ENCODE results near the gene ASTN2. TPM values are rescaled to one million over a fixed set of nuclear protein-coding genes. Genes with fewer than 3 reads are reported as not detected.

ASTN2 gene
- polyA plus RNA-seq, 1 donor from 2014 or later, result 6.8 TPM

DNA sequence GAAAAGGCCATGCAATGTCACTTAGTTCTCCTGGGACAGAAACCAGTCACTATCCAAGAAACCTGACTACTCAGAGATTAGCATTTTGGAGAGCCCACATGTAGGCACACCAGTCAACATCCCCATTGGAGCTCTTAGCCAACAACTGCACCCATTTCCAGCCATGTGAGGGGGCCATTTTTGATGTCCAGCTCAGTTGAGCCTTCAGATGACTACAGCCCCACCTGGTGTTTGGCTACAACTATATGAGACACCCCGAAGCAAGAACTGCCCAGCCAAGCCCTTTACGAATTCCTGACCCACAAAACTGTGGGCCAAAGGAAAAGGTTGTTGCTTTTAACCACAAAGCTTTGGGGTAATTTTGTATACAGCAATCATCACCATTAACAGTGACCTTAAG, 300.1 kb downstream of the ASTN2 start:
- Histone ChIP-seq H2AFZ (ENCODE audit: low read depth, low read length) (no peak overlapping the region), H3F3A (ENCODE audit: insufficient read depth, low read length, poor library complexity, severe bottlenecking) (no peaks in the 10 kb centered on the region), H3K79me2 (replicated peaks; ENCODE audit: insufficient read depth, low read length) (no peaks in the 10 kb centered on the region), H3K4me3 (ENCODE audit: low read length) (no peak overlapping the region), H3K4me2 (ENCODE audit: low read length) (no peak overlapping the region), H3K36me3 (ENCODE audit: insufficient read depth, low read length) (no peaks in the 10 kb centered on the region), H3K9me2 (ENCODE audit: insufficient read depth, low read length) (no peaks in the 10 kb centered on the region), H3K9ac (ENCODE audit: low read length) (no peak overlapping the region), H3K9me3 (ENCODE audit: low read length) (no peaks in the 10 kb centered on the region), H3K27me3 (ENCODE audit: insufficient read depth, low read depth, low read length) (no peaks in the 10 kb centered on the region), H3K27ac (ENCODE audit: low read length) (no peak overlapping the region), H4K20me1 (ENCODE audit: insufficient read depth) (no peaks in the 10 kb centered on the region)
- no peak for TF ChIP-seq TAF1 (IDR thresholded peaks at IDR 0.05; ENCODE audit: low read depth)
- TF ChIP-seq, protein P1, sequence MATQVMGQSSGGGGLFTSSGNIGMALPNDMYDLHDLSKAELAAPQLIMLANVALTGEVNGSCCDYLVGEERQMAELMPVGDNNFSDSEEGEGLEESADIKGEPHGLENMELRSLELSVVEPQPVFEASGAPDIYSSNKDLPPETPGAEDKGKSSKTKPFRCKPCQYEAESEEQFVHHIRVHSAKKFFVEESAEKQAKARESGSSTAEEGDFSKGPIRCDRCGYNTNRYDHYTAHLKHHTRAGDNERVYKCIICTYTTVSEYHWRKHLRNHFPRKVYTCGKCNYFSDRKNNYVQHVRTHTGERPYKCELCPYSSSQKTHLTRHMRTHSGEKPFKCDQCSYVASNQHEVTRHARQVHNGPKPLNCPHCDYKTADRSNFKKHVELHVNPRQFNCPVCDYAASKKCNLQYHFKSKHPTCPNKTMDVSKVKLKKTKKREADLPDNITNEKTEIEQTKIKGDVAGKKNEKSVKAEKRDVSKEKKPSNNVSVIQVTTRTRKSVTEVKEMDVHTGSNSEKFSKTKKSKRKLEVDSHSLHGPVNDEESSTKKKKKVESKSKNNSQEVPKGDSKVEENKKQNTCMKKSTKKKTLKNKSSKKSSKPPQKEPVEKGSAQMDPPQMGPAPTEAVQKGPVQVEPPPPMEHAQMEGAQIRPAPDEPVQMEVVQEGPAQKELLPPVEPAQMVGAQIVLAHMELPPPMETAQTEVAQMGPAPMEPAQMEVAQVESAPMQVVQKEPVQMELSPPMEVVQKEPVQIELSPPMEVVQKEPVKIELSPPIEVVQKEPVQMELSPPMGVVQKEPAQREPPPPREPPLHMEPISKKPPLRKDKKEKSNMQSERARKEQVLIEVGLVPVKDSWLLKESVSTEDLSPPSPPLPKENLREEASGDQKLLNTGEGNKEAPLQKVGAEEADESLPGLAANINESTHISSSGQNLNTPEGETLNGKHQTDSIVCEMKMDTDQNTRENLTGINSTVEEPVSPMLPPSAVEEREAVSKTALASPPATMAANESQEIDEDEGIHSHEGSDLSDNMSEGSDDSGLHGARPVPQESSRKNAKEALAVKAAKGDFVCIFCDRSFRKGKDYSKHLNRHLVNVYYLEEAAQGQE (IDR thresholded peaks at IDR 0.05; ENCODE audit: borderline replicate concordance), result no peak
- no peak for TF ChIP-seq EZH2 (IDR thresholded peaks at IDR 0.05; ENCODE audit: borderline replicate concordance, insufficient read depth, low read length, poor library complexity, severe bottlenecking)
- TF ChIP-seq EP300 (conservative IDR thresholded peaks at IDR 0.05; ENCODE audit: poor library complexity, severe bottlenecking), result no peak

DNA sequence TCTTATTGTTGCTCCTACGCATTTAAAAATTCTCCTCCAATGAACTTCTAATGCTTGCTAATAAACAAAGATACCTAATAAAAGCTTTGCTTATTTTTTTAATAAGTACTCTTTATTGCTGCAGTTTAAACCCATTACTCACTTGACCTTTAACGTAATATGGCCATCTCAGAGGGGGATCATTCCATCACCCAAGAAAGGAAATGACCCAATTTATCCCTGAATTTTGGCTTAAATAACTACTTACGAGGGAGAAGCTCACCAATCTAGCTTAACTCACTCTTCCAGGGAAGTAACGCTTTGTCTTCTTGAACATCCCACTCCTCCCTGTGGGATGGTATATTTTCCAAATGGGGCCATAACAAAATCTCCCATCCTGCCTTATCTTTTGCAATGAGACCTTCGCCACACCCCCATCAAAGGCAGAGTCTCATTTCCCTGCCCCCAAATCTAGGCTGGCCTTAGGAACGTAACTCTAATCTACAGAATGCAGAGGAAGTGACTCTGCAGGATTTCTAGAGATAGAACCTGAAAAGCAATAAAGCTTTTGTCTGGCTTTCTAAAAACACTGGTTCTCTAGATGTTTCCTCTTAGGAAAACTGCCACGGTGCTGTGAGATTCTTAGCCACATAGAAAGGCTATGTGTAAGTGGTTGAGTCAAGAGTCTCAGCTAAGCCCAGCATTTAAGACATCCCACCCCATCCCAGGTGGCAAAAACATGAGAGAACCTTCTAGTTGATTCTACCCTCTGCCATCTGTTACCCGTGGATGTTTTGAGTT, 310.0 kb downstream of the ASTN2 start:
- H3K4me3 ChIP-seq (ENCODE audit: low read length), result no peak overlapping the region
- H3K79me2 ChIP-seq (replicated peaks; ENCODE audit: insufficient read depth, low read length), result no peaks in the 10 kb centered on the region
- H3K9me2 ChIP-seq (ENCODE audit: insufficient read depth, low read length), result no peaks in the 10 kb centered on the region
- no peak overlapping the region for H2AFZ ChIP-seq (ENCODE audit: low read depth, low read length)
- TF ChIP-seq TAF1 (IDR thresholded peaks at IDR 0.05; ENCODE audit: low read depth) (no peak), SMC3 (conservative IDR thresholded peaks at IDR 0.05; ENCODE audit: poor library complexity) (no peak), MXI1 (conservative IDR thresholded peaks at IDR 0.05; ENCODE audit: poor library complexity, severe bottlenecking) (no peak), RAD21 (conservative IDR thresholded peaks at IDR 0.05) (no peak), POLR2AphosphoS5 (IDR thresholded peaks at IDR 0.05) (no peak), EZH2 (IDR thresholded peaks at IDR 0.05; ENCODE audit: borderline replicate concordance, insufficient read depth, low read length, poor library complexity, severe bottlenecking) (no peak)
- TF ChIP-seq, protein P1 (IDR thresholded peaks at IDR 0.05; ENCODE audit: borderline replicate concordance), result no peak
- H3K9ac ChIP-seq (ENCODE audit: low read length), result no peak overlapping the region
- no peak overlapping the region for H3K27ac ChIP-seq (ENCODE audit: low read length)
- H3K4me2 ChIP-seq (ENCODE audit: low read length), result no peak overlapping the region
- H3K36me3 ChIP-seq (ENCODE audit: insufficient read depth, low read length), result no peaks in the 10 kb centered on the region
- H3K9me3 ChIP-seq (ENCODE audit: low read length), result no peaks in the 10 kb centered on the region
- H3K27me3 ChIP-seq (ENCODE audit: insufficient read depth, low read depth, low read length), result no peaks in the 10 kb centered on the region
- H4K20me1 ChIP-seq (ENCODE audit: insufficient read depth), result no peaks in the 10 kb centered on the region
- no peaks in the 10 kb centered on the region for H3F3A ChIP-seq (ENCODE audit: insufficient read depth, low read length, poor library complexity, severe bottlenecking)
